HG03095 (cell line): ENCODE results near the gene SDK2.

Experiments used
- ATAC-seq: cut with Tn5 transposase; IDR thresholded peaks from one replicate; pipeline ENCODE4 v1.9.1; 2021; ENCODE audit warnings: moderate library complexity; ENCODE audit not compliant: unreplicated experiment

The SDK2 gene

GRCh38 chr17:73538445-73538844, 105.8 kb downstream of the SDK2 start:
- no peak for ATAC-seq

- no peak for ATAC-seq
Observed at GRCh38 chr17:73536700-73537605, 107.3 kb downstream of the SDK2 start.

- no peak for ATAC-seq
Observed at GRCh38 chr17:73535746-73536145, 108.5 kb downstream of the SDK2 start.

GRCh38 chr17:73534209-73534909, 109.9 kb downstream of the SDK2 start:
- ATAC-seq, result no peak

GRCh38 chr17:73533781-73534180, 110.5 kb downstream of the SDK2 start:
- ATAC-seq, result no peak

GRCh38 chr17:73533127-73533526, 111.1 kb downstream of the SDK2 start:
- no peak for ATAC-seq

GRCh38 chr17:73532421-73532901, 111.8 kb downstream of the SDK2 start:
- no peak for ATAC-seq

- no peak for ATAC-seq
Observed at GRCh38 chr17:73531158-73531557, 113.1 kb downstream of the SDK2 start.

- no peak for ATAC-seq
Observed at GRCh38 chr17:73528679-73529078, 115.6 kb downstream of the SDK2 start.

GRCh38 chr17:73526952-73527351, 117.3 kb downstream of the SDK2 start:
- ATAC-seq, result no peak

- no peak for ATAC-seq
Observed at GRCh38 chr17:73524941-73525679, 119.1 kb downstream of the SDK2 start.

- ATAC-seq, result no peak
Observed at GRCh38 chr17:73522696-73523095, 121.5 kb downstream of the SDK2 start.

- no peak for ATAC-seq
Observed at GRCh38 chr17:73522107-73522506, 122.1 kb downstream of the SDK2 start.

GRCh38 chr17:73521376-73521775, 122.9 kb downstream of the SDK2 start:
- ATAC-seq, result no peak

- ATAC-seq, result no peak
Observed at GRCh38 chr17:73520369-73520761, 123.9 kb downstream of the SDK2 start.

- ATAC-seq, result no peak
Observed at GRCh38 chr17:73519714-73520368, 124.4 kb downstream of the SDK2 start.

- ATAC-seq, result no peak
Observed at GRCh38 chr17:73519011-73519410, 125.2 kb downstream of the SDK2 start.

- no peak for ATAC-seq
Observed at GRCh38 chr17:73516431-73516830, 127.8 kb downstream of the SDK2 start.

- no peak for ATAC-seq
Observed at GRCh38 chr17:73514146-73514863, 129.9 kb downstream of the SDK2 start.

- no peak for ATAC-seq
Observed at GRCh38 chr17:73513426-73513825, 130.8 kb downstream of the SDK2 start.
